ENCODE results near the gene NCOR2.

Gene NCOR2

GRCh38 chr12:124548854-124549378, 18.5 kb downstream of the NCOR2 start:
- H3K36me3 ChIP-seq (ENCODE audit: control insufficient read depth, insufficient read depth, low read length) = peaks cover 27% of the 10 kb centered on the region
- peak overlapping the region; percentile 8 for H3K27ac ChIP-seq (ENCODE audit: low read depth, low read length, severe bottlenecking)
- peaks cover 57% of the 10 kb centered on the region for H3K4me1 ChIP-seq (ENCODE audit: control insufficient read depth, insufficient read depth, low read length, poor library complexity, severe bottlenecking)
- no peak overlapping the region for H3K4me3 ChIP-seq (ENCODE audit: extremely low read depth, insufficient read depth, low read length, poor library complexity, severe bottlenecking)
- 90% methylated on average over 15 to 19 of the region's 24 CpGs for WGBS, 2 experiments (ENCODE audit: insufficient coverage in 2 of 2)
- no peaks in the 10 kb centered on the region for H3K9me3 ChIP-seq (ENCODE audit: control insufficient read depth, low read length)

DNA sequence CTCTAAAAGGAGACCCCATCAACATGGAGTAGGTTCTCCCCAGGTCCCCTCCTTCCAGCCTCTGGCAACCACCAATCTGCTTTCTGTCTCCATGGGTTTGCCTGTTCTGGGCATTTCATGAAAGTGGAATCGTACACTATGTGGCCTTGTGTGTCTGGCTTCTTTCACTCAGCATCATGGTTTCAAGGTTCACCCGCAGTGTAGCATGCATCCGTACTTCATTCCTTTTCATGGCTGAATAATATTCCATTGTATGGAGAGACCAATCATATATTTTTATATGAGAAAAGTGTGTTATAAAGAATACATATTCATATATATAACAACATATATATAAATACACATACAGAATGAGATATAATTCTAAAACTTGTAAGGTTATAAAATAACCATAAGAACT, 19.8 kb downstream of the NCOR2 start:
- peaks cover 65% of the 10 kb centered on the region for H3K4me1 ChIP-seq (ENCODE audit: control insufficient read depth, insufficient read depth, low read length, poor library complexity, severe bottlenecking)
- no peak overlapping the region for H3K27ac ChIP-seq (ENCODE audit: low read depth, low read length, severe bottlenecking)
- WGBS, 2 experiments (ENCODE audit: insufficient coverage in 2 of 2) = 100% methylated on average over 1 of the region's 3 CpGs; no CpG with 5 or more reads in 1 of the 2 experiments
- no peak overlapping the region for H3K4me3 ChIP-seq (ENCODE audit: extremely low read depth, insufficient read depth, low read length, poor library complexity, severe bottlenecking)
- H3K9me3 ChIP-seq (ENCODE audit: control insufficient read depth, low read length) = no peaks in the 10 kb centered on the region
- peaks cover 18% of the 10 kb centered on the region for H3K36me3 ChIP-seq (ENCODE audit: control insufficient read depth, insufficient read depth, low read length)

DNA sequence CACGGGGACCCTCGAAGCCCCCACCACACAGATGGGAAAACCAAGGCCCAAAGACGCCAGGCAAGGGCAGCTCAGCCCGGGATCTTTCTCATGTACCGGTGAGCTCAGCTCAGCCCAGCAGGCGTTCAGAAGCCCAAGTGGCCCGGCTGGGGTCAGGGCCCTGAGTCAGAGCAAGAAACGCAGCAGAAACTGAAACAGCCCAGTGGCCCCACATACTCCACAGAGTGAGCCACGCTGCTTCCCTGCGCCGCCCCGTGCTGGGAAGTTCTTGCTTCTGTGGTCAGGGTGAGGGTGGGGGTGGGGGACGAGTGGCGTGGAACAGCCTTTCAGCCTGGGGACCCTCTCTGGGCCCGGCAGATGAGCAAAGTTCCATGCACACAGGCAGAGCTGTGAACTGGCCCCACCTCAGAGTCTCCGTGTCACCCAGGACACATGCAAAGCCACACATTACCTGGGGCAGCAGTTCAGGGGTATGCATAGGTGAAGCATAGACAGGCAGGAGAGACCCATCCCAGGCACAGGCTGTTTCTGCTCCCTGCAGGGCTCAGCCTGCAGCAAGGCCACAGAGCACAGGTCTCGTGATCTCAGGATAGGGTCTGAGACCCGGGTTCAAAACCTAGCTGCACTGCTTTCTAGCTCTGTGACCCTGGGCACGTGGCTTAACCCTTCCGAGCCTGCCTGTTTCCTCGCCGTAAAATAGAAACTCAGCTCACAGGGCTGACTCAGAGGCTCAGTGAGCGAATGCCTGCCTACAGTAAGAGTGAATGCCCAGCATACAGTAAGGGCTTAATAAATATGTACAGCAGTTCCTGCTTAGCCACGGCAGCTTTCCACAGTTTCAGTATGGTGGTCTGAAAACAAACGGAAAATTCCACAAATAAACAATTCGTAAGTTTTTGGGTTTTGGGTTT, 21.6 kb downstream of the NCOR2 start:
- H3K27ac ChIP-seq (ENCODE audit: low read depth, low read length, severe bottlenecking) = peak overlapping the region; percentile 24
- peaks cover 18% of the 10 kb centered on the region for H3K36me3 ChIP-seq (ENCODE audit: control insufficient read depth, insufficient read depth, low read length)
- no peaks in the 10 kb centered on the region for H3K9me3 ChIP-seq (ENCODE audit: control insufficient read depth, low read length)
- 85 to 91% methylated on average over 24 of the region's 26 CpGs for WGBS, 2 experiments (ENCODE audit: insufficient coverage in 2 of 2)
- peaks cover 51% of the 10 kb centered on the region for H3K4me1 ChIP-seq (ENCODE audit: control insufficient read depth, insufficient read depth, low read length, poor library complexity, severe bottlenecking)
- H3K4me3 ChIP-seq (ENCODE audit: extremely low read depth, insufficient read depth, low read length, poor library complexity, severe bottlenecking) = no peak overlapping the region

GRCh38 chr12:124544983-124545382, 22.4 kb downstream of the NCOR2 start:
- no peak overlapping the region for H3K27ac ChIP-seq (ENCODE audit: low read depth, low read length, severe bottlenecking)
- H3K9me3 ChIP-seq (ENCODE audit: control insufficient read depth, low read length) = no peaks in the 10 kb centered on the region
- WGBS, 2 experiments (ENCODE audit: insufficient coverage in 2 of 2) = 67 to 88% methylated on average over 4 to 8 of the region's 8 CpGs
- no peak overlapping the region for H3K4me3 ChIP-seq (ENCODE audit: extremely low read depth, insufficient read depth, low read length, poor library complexity, severe bottlenecking)
- peaks cover 45% of the 10 kb centered on the region for H3K4me1 ChIP-seq (ENCODE audit: control insufficient read depth, insufficient read depth, low read length, poor library complexity, severe bottlenecking)
- peaks cover 16% of the 10 kb centered on the region for H3K36me3 ChIP-seq (ENCODE audit: control insufficient read depth, insufficient read depth, low read length)

DNA sequence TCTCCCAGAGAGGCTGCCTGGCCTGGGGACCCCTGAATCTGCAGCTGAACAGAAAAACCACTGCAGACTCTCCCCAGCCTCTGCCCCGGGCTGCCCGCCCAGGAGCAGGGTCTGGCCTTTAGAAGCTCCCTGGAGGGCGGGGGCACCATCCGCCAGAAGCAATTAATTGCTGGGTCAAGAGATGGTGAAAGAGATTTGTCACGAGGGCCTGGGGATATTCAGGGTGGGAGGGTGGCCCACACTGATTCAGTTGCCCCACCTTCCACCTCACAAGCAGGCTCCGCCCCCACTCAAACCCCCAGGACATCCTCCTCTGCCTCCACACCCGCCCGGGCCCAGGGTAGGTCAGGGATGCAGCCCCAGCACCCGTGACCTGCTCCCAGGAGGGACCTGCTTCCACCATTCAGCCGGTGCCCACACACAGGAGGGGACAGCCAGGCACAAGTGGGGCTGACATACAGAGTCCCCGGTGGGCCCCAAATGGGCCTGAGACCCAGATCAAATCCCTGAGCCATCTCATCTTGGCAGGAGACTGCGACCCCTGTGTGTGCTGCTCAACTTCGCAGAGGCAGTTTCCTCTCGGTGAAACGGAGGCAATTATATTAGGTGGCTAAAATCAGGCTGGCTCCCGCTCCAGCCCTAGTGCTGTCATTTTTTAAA, 23.0 kb downstream of the NCOR2 start:
- Histone ChIP-seq H3K4me3 (ENCODE audit: extremely low read depth, insufficient read depth, low read length, poor library complexity, severe bottlenecking) (no peak overlapping the region), H3K27ac (ENCODE audit: low read depth, low read length, severe bottlenecking) (peak overlapping the region; percentile 37), H3K4me1 (ENCODE audit: control insufficient read depth, insufficient read depth, low read length, poor library complexity, severe bottlenecking) (peaks cover 47% of the 10 kb centered on the region), H3K9me3 (ENCODE audit: control insufficient read depth, low read length) (no peaks in the 10 kb centered on the region), H3K36me3 (ENCODE audit: control insufficient read depth, insufficient read depth, low read length) (peaks cover 11% of the 10 kb centered on the region)
- 68 to 73% methylated on average over 10 to 16 of the region's 16 CpGs for WGBS, 2 experiments (ENCODE audit: insufficient coverage in 2 of 2)

DNA sequence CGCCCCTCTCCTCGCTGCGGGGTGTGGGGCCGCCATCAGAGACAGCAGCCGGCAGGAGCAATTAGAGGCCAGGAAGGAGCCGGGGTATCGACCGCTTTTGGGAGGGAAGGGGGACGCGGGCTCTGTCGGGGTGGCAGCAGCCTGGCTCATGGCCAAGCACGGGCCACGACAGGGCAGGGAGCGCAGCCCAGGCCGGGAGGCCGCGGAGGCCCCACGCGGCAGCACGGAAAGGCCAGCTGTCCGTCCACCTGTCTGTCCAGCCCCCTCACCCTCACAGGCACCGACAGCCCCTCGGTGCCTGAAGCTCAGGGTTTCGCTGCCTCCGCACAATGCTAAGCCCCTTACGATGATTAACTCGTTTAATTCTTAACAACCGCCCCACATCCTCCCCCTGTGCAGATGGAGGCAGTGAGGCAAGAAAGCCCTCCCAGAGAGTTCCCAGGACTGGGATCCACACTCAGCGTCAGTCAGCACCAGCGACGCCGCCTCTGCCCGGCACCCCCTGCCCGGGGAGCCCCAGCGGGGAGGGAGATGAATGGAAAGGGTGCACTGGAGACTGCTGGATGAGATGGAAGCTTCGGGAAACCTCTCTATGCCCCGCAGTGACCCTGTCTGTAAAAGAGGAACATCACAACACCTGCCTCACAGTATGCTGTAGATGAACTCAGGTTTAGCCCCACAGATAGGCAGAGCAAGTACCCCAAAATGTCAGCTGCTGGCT, 23.7 kb downstream of the NCOR2 start:
- H3K36me3 ChIP-seq (ENCODE audit: control insufficient read depth, insufficient read depth, low read length) = peaks cover 11% of the 10 kb centered on the region
- no peak overlapping the region for H3K4me3 ChIP-seq (ENCODE audit: extremely low read depth, insufficient read depth, low read length, poor library complexity, severe bottlenecking)
- H3K9me3 ChIP-seq (ENCODE audit: control insufficient read depth, low read length) = no peaks in the 10 kb centered on the region
- 62 to 68% methylated on average over 35 of the region's 37 CpGs for WGBS, 2 experiments (ENCODE audit: insufficient coverage in 2 of 2)
- peak overlapping the region; percentile 76 for H3K27ac ChIP-seq (ENCODE audit: low read depth, low read length, severe bottlenecking)
- peaks cover 47% of the 10 kb centered on the region for H3K4me1 ChIP-seq (ENCODE audit: control insufficient read depth, insufficient read depth, low read length, poor library complexity, severe bottlenecking)

DNA sequence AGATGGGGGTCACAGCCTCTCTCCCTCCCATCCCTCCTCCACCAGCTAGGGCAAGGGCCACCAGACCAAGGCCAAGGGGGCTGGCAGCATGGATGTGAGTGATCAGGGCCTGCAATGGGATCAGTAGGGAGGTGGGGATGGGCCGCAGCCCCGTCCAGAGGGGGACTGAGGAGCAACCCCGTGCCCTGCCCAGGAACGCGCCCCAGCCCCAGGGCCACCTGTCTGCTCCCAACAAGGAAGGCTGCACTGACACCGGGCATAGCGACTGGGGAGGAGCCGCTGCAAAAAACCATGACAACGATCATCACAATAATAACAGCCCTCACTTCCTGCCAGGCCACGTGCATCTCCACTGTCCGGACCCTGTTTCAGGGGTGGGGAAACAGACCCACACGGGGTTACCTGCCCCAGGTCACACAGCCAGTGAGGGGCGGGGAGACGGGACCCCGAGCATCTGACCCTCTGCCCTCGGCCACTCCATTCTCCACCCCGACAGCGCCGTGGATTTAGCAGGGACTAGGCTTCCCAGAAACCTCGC, 24.3 kb downstream of the NCOR2 start:
- WGBS, 2 experiments (ENCODE audit: insufficient coverage in 2 of 2) = 71 to 83% methylated on average over 14 to 15 of the region's 20 CpGs
- H3K4me3 ChIP-seq (ENCODE audit: extremely low read depth, insufficient read depth, low read length, poor library complexity, severe bottlenecking) = no peak overlapping the region
- peak overlapping the region; percentile 76 for H3K27ac ChIP-seq (ENCODE audit: low read depth, low read length, severe bottlenecking)
- peaks cover 9% of the 10 kb centered on the region for H3K36me3 ChIP-seq (ENCODE audit: control insufficient read depth, insufficient read depth, low read length)
- no peaks in the 10 kb centered on the region for H3K9me3 ChIP-seq (ENCODE audit: control insufficient read depth, low read length)
- peaks cover 50% of the 10 kb centered on the region for H3K4me1 ChIP-seq (ENCODE audit: control insufficient read depth, insufficient read depth, low read length, poor library complexity, severe bottlenecking)

GRCh38 chr12:124542021-124542949, 25.1 kb downstream of the NCOR2 start:
- peak overlapping the region; percentile 41 for H3K27ac ChIP-seq (ENCODE audit: low read depth, low read length, severe bottlenecking)
- H3K9me3 ChIP-seq (ENCODE audit: control insufficient read depth, low read length) = no peaks in the 10 kb centered on the region
- WGBS, 2 experiments (ENCODE audit: insufficient coverage in 2 of 2) = 94 to 95% methylated on average over 23 to 28 of the region's 28 CpGs
- peaks cover 5% of the 10 kb centered on the region for H3K36me3 ChIP-seq (ENCODE audit: control insufficient read depth, insufficient read depth, low read length)
- H3K4me3 ChIP-seq (ENCODE audit: extremely low read depth, insufficient read depth, low read length, poor library complexity, severe bottlenecking) = no peak overlapping the region
- H3K4me1 ChIP-seq (ENCODE audit: control insufficient read depth, insufficient read depth, low read length, poor library complexity, severe bottlenecking) = peaks cover 58% of the 10 kb centered on the region

- 67 to 92% methylated on average over 1 of the region's 1 CpG for WGBS, 2 experiments (ENCODE audit: insufficient coverage in 2 of 2)
- Histone ChIP-seq H3K4me3 (ENCODE audit: extremely low read depth, insufficient read depth, low read length, poor library complexity, severe bottlenecking) (no peak overlapping the region), H3K4me1 (ENCODE audit: control insufficient read depth, insufficient read depth, low read length, poor library complexity, severe bottlenecking) (peaks cover 59% of the 10 kb centered on the region), H3K27ac (ENCODE audit: low read depth, low read length, severe bottlenecking) (no peak overlapping the region), H3K36me3 (ENCODE audit: control insufficient read depth, insufficient read depth, low read length) (peaks cover 11% of the 10 kb centered on the region), H3K9me3 (ENCODE audit: control insufficient read depth, low read length) (no peaks in the 10 kb centered on the region)
Observed at GRCh38 chr12:124541322-124541721, 26.1 kb downstream of the NCOR2 start.
